ENCODE data around the gene ISG20.

ISG20 gene

DNA sequence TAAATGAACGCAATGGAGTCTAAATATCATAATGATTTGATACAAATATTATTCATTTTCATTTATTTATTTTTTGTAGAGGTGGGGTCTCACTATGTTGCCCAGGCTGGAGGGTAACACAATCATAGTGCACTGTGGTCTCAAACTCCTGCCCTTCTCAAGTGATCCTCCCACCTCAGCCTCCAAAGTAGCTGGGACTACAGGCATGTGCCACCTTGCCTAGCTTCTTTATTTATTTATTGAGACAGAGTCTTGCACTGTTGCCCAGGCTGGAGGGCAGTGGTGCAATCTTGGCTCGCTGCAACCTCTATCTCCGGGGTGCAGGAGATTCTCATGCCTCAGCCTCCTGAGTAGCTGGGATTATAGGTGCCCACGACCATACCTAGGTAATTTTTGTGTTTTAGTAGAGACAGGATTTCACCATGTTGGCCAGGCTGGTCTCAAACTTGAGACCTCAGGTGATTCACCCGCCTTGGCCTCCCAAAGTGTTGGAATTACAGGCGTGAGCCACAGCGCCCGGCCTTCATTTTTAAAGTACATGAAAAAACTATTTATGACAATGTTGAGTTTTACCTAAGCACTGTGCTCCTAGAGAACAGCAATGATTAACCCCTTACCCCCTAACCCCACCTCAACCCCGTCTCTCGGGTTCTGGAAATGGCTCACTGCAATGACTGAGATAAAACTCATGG lies 21.6 kb upstream of the ISG20 start:
- no peak overlapping the region for H3K27ac ChIP-seq
- no peak overlapping the region for H3K9ac ChIP-seq
- no peak overlapping the region for H3K4me3 ChIP-seq
- no peaks in the 10 kb centered on the region for H3K9me3 ChIP-seq (replicated peaks in 1 of 11)
- TF ChIP-seq Cebpa-rat (IDR thresholded peaks at IDR 0.05): no peak
- H3K27me3 ChIP-seq: no peaks in the 10 kb centered on the region
- H3K36me3 ChIP-seq: no peaks in the 10 kb centered on the region
- H3K4me2 ChIP-seq: no peak overlapping the region
- peaks cover 1 to 8% (median 6%) of the 10 kb centered on the region in 10 experiments; a peak in 19 of 20 replicates for H3K4me1 ChIP-seq
- peaks cover 0 to 6% (median 4%) of the 10 kb centered on the region in 11 experiments; a peak in 11 of 22 replicates for H4K20me1 ChIP-seq

DNA sequence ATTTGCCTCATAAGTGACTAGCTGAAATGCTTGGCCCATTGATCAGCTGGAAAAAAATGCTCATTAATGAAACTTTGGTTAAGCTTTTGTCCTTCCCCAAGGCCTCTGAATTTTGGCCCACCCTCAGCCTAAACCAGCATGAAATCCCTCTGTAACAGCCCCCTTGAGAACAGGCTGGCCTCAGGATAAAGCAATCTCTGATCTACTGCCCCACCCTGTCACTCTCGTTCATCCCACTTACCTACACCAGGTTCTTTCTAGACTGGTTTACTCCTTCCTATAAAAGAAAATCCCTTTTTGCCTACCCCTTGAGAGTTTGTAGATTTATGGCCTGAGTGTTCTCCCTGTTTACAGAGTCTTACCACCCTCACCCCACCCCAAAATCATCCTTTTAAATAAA lies 21.0 kb upstream of the ISG20 start:
- no peaks in the 10 kb centered on the region for H3K27me3 ChIP-seq
- H3K4me3 ChIP-seq: no peak overlapping the region
- TF ChIP-seq Cebpa-rat (IDR thresholded peaks at IDR 0.05): no peak
- H3K36me3 ChIP-seq: no peaks in the 10 kb centered on the region
- no peak overlapping the region for H3K4me2 ChIP-seq
- no peak overlapping the region for H3K27ac ChIP-seq
- H4K20me1 ChIP-seq: peaks cover 4 to 12% (median 10%) of the 10 kb centered on the region in 11 experiments; a peak in 21 of 22 replicates
- H3K4me1 ChIP-seq: peaks cover 5 to 14% (median 11%) of the 10 kb centered on the region in 10 experiments
- no peak overlapping the region for H3K9ac ChIP-seq
- H3K9me3 ChIP-seq (replicated peaks in 1 of 11): no peaks in the 10 kb centered on the region

DNA sequence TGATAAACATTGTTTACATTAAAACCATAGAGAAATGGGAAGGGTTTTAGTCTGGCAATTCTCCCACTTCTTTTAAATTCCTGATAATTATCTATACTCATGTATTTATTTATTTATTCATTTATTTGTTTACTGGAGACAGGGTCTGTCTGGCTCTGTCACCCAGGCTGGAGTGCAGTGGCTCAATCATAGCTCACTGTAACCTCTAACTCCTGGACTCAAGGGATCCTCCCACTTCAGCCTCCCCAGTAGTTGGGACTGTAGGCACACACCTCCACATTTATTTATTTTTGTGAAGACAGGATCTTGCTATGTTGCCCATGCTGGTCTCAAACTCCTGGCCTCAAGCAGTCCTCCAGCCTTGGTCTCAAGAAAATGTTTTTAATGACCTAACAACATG lies 20.1 kb upstream of the ISG20 start:
- peaks cover 14 to 23% (median 19%) of the 10 kb centered on the region in 10 experiments for H3K4me1 ChIP-seq
- no peak overlapping the region for H3K4me3 ChIP-seq
- TF ChIP-seq Cebpa-rat (IDR thresholded peaks at IDR 0.05): no peak
- no peaks in the 10 kb centered on the region for H3K9me3 ChIP-seq (replicated peaks in 1 of 11)
- peaks cover 0 to 7% (median 4%) of the 10 kb centered on the region in 11 experiments; a peak in 10 of 22 replicates for H3K36me3 ChIP-seq
- H3K9ac ChIP-seq: no peak overlapping the region
- peaks cover 12 to 21% (median 19%) of the 10 kb centered on the region in 11 experiments; a peak in 21 of 22 replicates for H4K20me1 ChIP-seq
- no peak overlapping the region for H3K4me2 ChIP-seq
- H3K27ac ChIP-seq: no peak overlapping the region
- no peaks in the 10 kb centered on the region for H3K27me3 ChIP-seq

DNA sequence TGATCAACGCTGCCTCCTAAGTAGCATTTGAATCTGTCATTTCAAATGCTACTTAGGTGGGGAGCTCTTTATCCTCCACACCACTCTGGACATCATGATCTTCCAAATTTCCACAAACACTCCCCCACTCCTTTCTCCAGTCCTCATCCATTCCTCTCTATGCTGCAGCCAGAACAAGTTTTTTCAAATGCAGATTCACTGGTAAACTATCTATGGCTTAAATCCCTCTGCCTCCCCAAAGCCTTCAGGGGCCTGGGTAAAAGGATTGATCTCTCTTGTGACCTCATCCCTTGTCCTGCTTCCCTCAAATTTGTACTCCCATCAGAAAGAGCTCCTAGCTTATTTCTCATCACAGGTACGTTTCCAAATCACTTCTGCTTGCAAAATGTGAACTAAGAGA lies 19.0 kb upstream of the ISG20 start:
- Histone ChIP-seq H4K20me1 (peaks cover 16 to 32% (median 30%) of the 10 kb centered on the region in 11 experiments; a peak in 21 of 22 replicates), H3K36me3 (peaks cover 0 to 15% (median 10%) of the 10 kb centered on the region in 11 experiments; a peak in 15 of 22 replicates), H3K9ac (no peak overlapping the region), H3K4me3 (no peak overlapping the region), H3K4me2 (no peak overlapping the region), H3K9me3 (replicated peaks in 1 of 11) (no peaks in the 10 kb centered on the region), H3K4me1 (peaks cover 25 to 34% (median 31%) of the 10 kb centered on the region in 10 experiments), H3K27me3 (no peaks in the 10 kb centered on the region), H3K27ac (no peak overlapping the region)
- TF ChIP-seq Cebpa-rat (IDR thresholded peaks at IDR 0.05): no peak

DNA sequence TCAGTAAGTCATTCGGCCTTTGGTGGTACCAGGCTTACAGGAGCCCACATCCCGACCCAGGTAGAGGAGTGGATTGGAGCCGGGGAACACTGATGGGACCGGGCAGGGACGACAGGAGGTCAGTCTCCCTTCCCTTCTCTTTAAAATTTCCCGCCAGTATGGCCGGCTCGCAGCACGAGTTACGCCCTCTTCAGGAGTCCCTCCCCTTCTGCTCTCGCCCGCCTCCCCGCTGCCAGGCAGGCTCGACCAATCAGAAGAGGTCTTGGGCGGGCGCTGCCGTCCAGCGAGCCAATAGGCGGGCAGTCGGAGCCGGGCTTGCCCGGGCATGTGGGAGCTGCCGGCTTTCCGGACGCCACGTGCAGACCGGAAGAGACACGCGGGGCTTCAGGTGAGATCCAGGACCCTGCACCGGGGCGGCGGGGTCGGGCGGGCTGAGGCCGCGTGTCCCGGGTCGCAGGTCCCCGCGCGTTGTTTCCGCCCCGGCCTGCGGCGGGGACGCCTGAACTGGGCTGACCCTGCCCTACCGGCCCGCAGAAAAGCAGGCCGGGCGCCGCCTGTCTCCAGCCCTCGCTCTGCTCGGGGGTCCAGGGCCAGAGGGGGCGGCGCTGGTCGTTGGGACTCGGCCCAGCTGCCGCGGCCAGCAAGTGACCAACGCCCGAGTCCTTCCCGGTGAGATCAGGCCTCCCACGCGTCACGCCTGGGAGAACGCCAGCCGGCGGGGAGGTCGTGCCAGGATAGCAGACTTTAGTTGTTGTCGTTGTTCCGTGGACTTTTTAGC lies 17.6 kb upstream of the ISG20 start, which contains the start of gene AEN:
AEN (plus strand) TSS at position 346 of the 778 bp plus-strand sequence. CDS start 4,870 bp downstream, outside the sequence.
- Histone ChIP-seq H3K27me3 (no peaks in the 10 kb centered on the region), H4K20me1 (peaks cover 18 to 46% (median 43%) of the 10 kb centered on the region in 11 experiments; a peak in 21 of 22 replicates), H3K4me1 (peaks cover 36 to 44% (median 38%) of the 10 kb centered on the region in 10 experiments), H3K36me3 (peaks cover 1 to 27% (median 21%) of the 10 kb centered on the region in 11 experiments), H3K27ac (peak within 1 kb of the TSS; percentile 74 to 100 (median 97)), H3K9me3 (replicated peaks in 1 of 11) (no peaks in the 10 kb centered on the region), H3K4me3 (peak within 1 kb of the TSS; percentile 76 to 99 (median 93)), H3K9ac (peak within 1 kb of the TSS; percentile 89 to 100 (median 95)), H3K4me2 (peak within 1 kb of the TSS; percentile 87 to 99 (median 92))
- TF ChIP-seq Cebpa-rat (IDR thresholded peaks at IDR 0.05): no peak

DNA sequence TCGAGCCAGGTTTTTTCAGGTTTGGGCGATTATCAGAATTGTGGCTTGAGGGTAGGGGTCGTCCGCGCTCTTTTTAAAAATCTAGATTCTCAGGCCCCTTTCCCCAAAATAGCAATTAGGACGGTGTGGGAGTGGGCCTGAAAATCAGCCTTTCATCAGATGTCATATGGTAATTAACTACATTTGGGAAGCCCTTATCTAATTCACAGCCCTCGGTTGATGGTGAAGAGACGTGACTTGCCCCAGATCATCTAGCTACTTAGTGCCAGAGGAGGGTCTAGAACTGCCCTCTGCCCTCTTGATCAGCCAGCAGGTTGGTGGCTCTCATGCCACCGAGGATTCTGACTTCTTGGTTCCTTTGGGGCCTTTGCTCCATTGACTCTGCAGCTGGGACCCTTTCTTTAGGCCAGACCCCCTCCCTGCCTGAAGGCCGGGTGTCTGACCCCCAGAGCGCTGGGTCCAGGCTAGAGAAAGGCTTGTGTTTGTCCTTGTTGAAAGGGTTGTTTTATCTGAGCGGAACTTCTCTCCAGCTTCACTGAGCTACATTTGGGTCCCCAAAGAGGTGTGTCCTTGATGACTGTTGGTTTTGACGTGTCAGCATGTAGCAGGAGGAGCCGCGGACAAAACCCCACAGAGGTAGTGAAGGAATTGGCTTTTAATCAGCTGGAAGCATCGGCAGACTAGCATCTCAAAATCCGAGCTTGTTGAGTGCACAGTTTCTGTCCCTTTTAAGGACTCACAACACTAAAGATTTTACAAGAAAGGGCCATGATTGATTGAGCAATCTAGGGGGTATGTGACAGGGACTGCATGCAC lies 16.8 kb upstream of the ISG20 start:
- peaks cover 9 to 35% (median 29%) of the 10 kb centered on the region in 11 experiments for H3K36me3 ChIP-seq
- no peaks in the 10 kb centered on the region for H3K27me3 ChIP-seq
- H3K9ac ChIP-seq: peak overlapping the region; percentile 89 to 100 (median 95)
- H3K4me3 ChIP-seq: peak overlapping the region; percentile 76 to 99 (median 93)
- peak in 8 of 11 experiments; percentile 20 to 75 (median 53); a peak in 8 of 22 replicates for TF ChIP-seq Cebpa-rat (IDR thresholded peaks at IDR 0.05)
- H3K4me2 ChIP-seq: peak overlapping the region; percentile 87 to 99 (median 92)
- peaks cover 37 to 52% (median 46%) of the 10 kb centered on the region in 10 experiments for H3K4me1 ChIP-seq
- peak overlapping the region; percentile 74 to 100 (median 97) for H3K27ac ChIP-seq
- H4K20me1 ChIP-seq: peaks cover 26 to 54% (median 51%) of the 10 kb centered on the region in 11 experiments; a peak in 21 of 22 replicates
- no peaks in the 10 kb centered on the region for H3K9me3 ChIP-seq (replicated peaks in 1 of 11)

DNA sequence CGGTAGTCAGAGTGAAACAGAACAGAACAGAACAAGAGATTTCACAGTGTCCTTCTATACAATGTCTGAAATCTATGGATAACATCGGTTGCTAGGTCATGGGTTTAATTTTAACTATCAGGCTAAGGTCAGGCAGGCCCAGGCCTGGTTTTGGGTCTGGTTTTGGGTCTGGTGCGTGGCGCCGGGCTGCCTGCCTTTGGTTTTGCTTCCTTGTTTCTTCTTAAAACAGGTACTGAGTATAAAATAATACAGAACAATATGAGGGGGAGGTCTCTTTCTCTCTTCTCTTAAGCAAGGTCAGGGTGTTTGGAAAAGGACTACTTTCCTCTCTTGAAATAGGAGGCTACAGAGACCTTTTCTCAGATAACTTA lies 16.2 kb upstream of the ISG20 start:
- Histone ChIP-seq H4K20me1 (peaks cover 32 to 60% (median 57%) of the 10 kb centered on the region in 11 experiments; a peak in 21 of 22 replicates), H3K9me3 (replicated peaks in 1 of 11) (no peaks in the 10 kb centered on the region), H3K4me2 (peak overlapping the region; percentile 87 to 99 (median 92)), H3K4me1 (peaks cover 37 to 58% (median 52%) of the 10 kb centered on the region in 10 experiments), H3K36me3 (peaks cover 15 to 41% (median 35%) of the 10 kb centered on the region in 11 experiments), H3K27me3 (no peaks in the 10 kb centered on the region), H3K27ac (peak overlapping the region; percentile 4 to 100 (median 97); a peak in 20 of 22 replicates), H3K4me3 (peak overlapping the region; percentile 76 to 99 (median 93)), H3K9ac (peak overlapping the region; percentile 89 to 100 (median 95))
- no peak; a peak in 1 of 22 replicates for TF ChIP-seq Cebpa-rat (IDR thresholded peaks at IDR 0.05)

DNA sequence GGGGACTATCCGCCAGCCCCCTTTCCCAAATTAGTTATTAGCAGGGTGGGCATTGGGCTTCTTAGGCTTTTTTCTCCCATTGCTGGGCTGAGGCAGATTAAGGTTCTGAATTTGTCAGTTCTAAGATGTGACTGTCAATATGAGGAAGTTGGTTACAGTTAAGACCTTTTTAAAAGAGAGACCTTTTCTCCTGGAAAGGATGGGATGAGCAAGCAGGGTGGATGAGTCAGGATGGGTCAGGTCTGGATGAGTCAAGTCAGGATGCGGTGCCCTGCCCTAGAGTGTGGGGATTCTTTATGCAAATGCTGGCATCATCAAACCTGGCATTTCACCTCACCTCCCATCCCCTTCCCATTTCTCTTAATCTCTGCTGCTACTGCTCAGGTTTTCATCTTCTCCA lies 15.8 kb upstream of the ISG20 start:
- Histone ChIP-seq H3K27ac (peak overlapping the region; percentile 4 to 100 (median 97); a peak in 20 of 22 replicates), H3K27me3 (no peaks in the 10 kb centered on the region)

More for the DNA sequence above, 15.8 kb upstream of the ISG20 start:
- H4K20me1 ChIP-seq: peaks cover 33 to 64% (median 62%) of the 10 kb centered on the region in 11 experiments; a peak in 21 of 22 replicates
- peak overlapping the region; percentile 76 to 99 (median 93); a peak in 18 of 20 replicates for H3K4me3 ChIP-seq
- H3K4me2 ChIP-seq: peak overlapping the region; percentile 87 to 99 (median 92)
- no peak for TF ChIP-seq Cebpa-rat (IDR thresholded peaks at IDR 0.05)
- H3K9ac ChIP-seq: peak overlapping the region; percentile 89 to 100 (median 95)
- H3K36me3 ChIP-seq: peaks cover 20 to 46% (median 40%) of the 10 kb centered on the region in 11 experiments
- H3K4me1 ChIP-seq: peaks cover 37 to 62% (median 55%) of the 10 kb centered on the region in 10 experiments
- H3K9me3 ChIP-seq (replicated peaks in 1 of 11): no peaks in the 10 kb centered on the region

Data from BLaER1 treated with 17β-estradiol and CSF1 and Interleukin-3, amounts not matched to agents 10 nM and 100 nM (cell line).